Natural killer cell (primary cell): ENCODE measurements around the gene VASN. TPM values are rescaled to one million over a fixed set of nuclear protein-coding genes. Genes with fewer than 3 reads are reported as not detected.

Source experiments
- ATAC-seq, 3 donors: fragments of 150-1000 bp in 2 of 3; fragments of 200-7000 bp in 1 of 3; cut with Tn5 transposase; 1 replicate in 1 of 3; 2 replicates in 2 of 3; pipeline ENCODE4 v1.10.0; 2021; ENCODE audit warnings: mild to moderate bottlenecking in 2 of 3, moderate library complexity in 2 of 3
- DNase-seq, 2 donors: peaks; one replicate each; pipeline versions ENCODE4 v3.0.0 to v3.0.0-alpha.2; 2013 to 2021; ENCODE audit warnings: mixed read lengths in 1 of 2
- H3K27ac ChIP-seq: one replicate; pipeline ENCODE4 v1.5.1; 2013; ENCODE audit warnings: mild to moderate bottlenecking, low read length
- H3K27me3 ChIP-seq: one replicate; pipeline ENCODE4 v1.6.1; 2013; ENCODE audit warnings: low read length; ENCODE audit not compliant: control insufficient read depth, insufficient read depth
- H3K36me3 ChIP-seq: one replicate; pipeline ENCODE4 v1.6.1; 2013; ENCODE audit warnings: low read length; ENCODE audit not compliant: control insufficient read depth, insufficient read depth
- H3K4me1 ChIP-seq: one replicate; pipeline ENCODE4 v1.6.1; 2013; ENCODE audit warnings: low read length; ENCODE audit not compliant: control insufficient read depth, insufficient read depth
- H3K4me3 ChIP-seq: one replicate; pipeline ENCODE4 v1.5.1; 2013; ENCODE audit warnings: low read length
- H3K9me3 ChIP-seq: one replicate; pipeline ENCODE4 v1.6.1; 2013; ENCODE audit warnings: low read length; ENCODE audit not compliant: control insufficient read depth, insufficient read depth
- H3K27ac Mint-ChIP-seq, 2 donors: one replicate each; pipeline ENCODE4 v1.8.0; 2022; ENCODE audit warnings: mild to moderate bottlenecking in 2 of 2, mixed read lengths in 2 of 2, moderate library complexity in 1 of 2
- H3K27me3 Mint-ChIP-seq, 2 donors: one replicate each; pipeline ENCODE4 v1.8.0; 2022; ENCODE audit warnings: low read depth in 2 of 2, mixed read lengths in 2 of 2
- H3K36me3 Mint-ChIP-seq: one replicate; pipeline ENCODE4 v1.8.0; 2022; ENCODE audit warnings: mixed read lengths
- H3K4me1 Mint-ChIP-seq, 2 donors: one replicate each; pipeline ENCODE4 v1.8.0; 2022; ENCODE audit warnings: mixed read lengths in 2 of 2
- H3K4me3 Mint-ChIP-seq: one replicate; pipeline ENCODE4 v1.8.0; 2022; ENCODE audit warnings: mild to moderate bottlenecking, moderate library complexity, mixed read lengths
- H3K9me3 Mint-ChIP-seq, 2 donors: one replicate each; pipeline ENCODE4 v1.8.0; 2022; ENCODE audit warnings: mixed read lengths in 2 of 2
- CTCF ChIP-seq: fragments of 200-600 bp; IDR thresholded peaks from one replicate; pipeline ENCODE4 v1.8.0; 2022; ENCODE audit warnings: antibody characterized with exemption
- WGBS: methylation state at CpG from one replicate; pipeline ENCODE4 v1.1.7; 2013; ENCODE audit warnings: missing lambda C conversion rate; ENCODE audit not compliant: insufficient coverage; 5-methylcytosine and 5-hydroxymethylcytosine counted together
- intact Hi-C: fragments of 100-400 bp; cut with micrococcal nuclease; formaldehyde crosslinking; loops from one replicate; pipeline ENCODE4 v1.14.2; 2022
- total RNA-seq, 4 donors: library from RNA; stranded (reverse); fragments of 120-200 nt in 1 of 4; gene quantifications; one replicate each; pipeline versions ENCODE4 v1.2.3 to v1.2.4, GENCODE V29; 2013 to 2022

VASN gene
- total RNA-seq, 3 donors from 2014 or later (not counting 1 experiment from before 2014, with no cell fraction given), result 0.35 to 0.93 (median 0.78) TPM

GRCh38 chr16:4349332-4349731 is 22.3 kb upstream of the VASN start:
- no peak for TF ChIP-seq CTCF
- intact Hi-C loops, result no loop called here
- H3K36me3 ChIP-seq, result peaks cover 3% of the 10 kb centered on the region
- ATAC-seq (no peak), DNase-seq (no peak)
- Mint-ChIP-seq H3K4me1 (peaks cover 10 to 26% of the 10 kb centered on the region in 2 donors), H3K36me3 (no peaks in the 10 kb centered on the region), H3K9me3 (no peaks in the 10 kb centered on the region), H3K27ac (no peak overlapping the region), H3K27me3 (no peaks in the 10 kb centered on the region), H3K4me3 (peak overlapping the region; percentile 37)
- H3K27ac ChIP-seq, result no peak overlapping the region
- peaks cover 24% of the 10 kb centered on the region for H3K4me1 ChIP-seq
- WGBS, result 98% methylated on average over 5 of the region's 5 CpGs
- H3K4me3 ChIP-seq, result no peak overlapping the region
- no peaks in the 10 kb centered on the region for H3K9me3 ChIP-seq
- no peaks in the 10 kb centered on the region for H3K27me3 ChIP-seq

- intact Hi-C loops, result no loop called here
- DNase-seq (no peak), ATAC-seq (no peak)
- Mint-ChIP-seq H3K27ac (peak overlapping the region; percentile 86 to 89), H3K4me1 (peaks cover 10 to 26% of the 10 kb centered on the region in 2 donors), H3K4me3 (peak overlapping the region; percentile 95), H3K36me3 (no peaks in the 10 kb centered on the region), H3K27me3 (no peaks in the 10 kb centered on the region), H3K9me3 (no peaks in the 10 kb centered on the region)
- Histone ChIP-seq H3K27ac (peak overlapping the region; percentile 75), H3K27me3 (no peaks in the 10 kb centered on the region), H3K36me3 (peaks cover 8% of the 10 kb centered on the region), H3K4me1 (peaks cover 24% of the 10 kb centered on the region), H3K4me3 (peak overlapping the region; percentile 92), H3K9me3 (no peaks in the 10 kb centered on the region)
- no peak for TF ChIP-seq CTCF
- 32% methylated on average over 23 of the region's 24 CpGs for WGBS
Observed at GRCh38 chr16:4350365-4350786, 21.3 kb upstream of the VASN start.

- peak within 1 kb of the TSS; percentile 92 for H3K4me3 ChIP-seq
Observed at GRCh38 chr16:4350787-4351659, 20.6 kb upstream of the VASN start, which contains the start of gene PAM16. PAM16 (minus strand) TSS chr16:4351321; CDS start chr16:4351234, 87 bp downstream.

More at GRCh38 chr16:4350787-4351659, 20.6 kb upstream of the VASN start, which contains the start of gene PAM16:
- peaks cover 10 to 23% of the 10 kb centered on the region in 2 donors for H3K4me1 Mint-ChIP-seq
- H3K27ac Mint-ChIP-seq, result peak within 1 kb of the TSS; percentile 86 to 89
- no peaks in the 10 kb centered on the region for H3K36me3 Mint-ChIP-seq
- H3K27me3 Mint-ChIP-seq, result no peaks in the 10 kb centered on the region
- WGBS, result under 1% methylated on average over 81 of the region's 81 CpGs
- Histone ChIP-seq H3K9me3 (no peaks in the 10 kb centered on the region), H3K27me3 (no peaks in the 10 kb centered on the region), H3K36me3 (peaks cover 8% of the 10 kb centered on the region), H3K27ac (peak within 1 kb of the TSS; percentile 75), H3K4me1 (peaks cover 24% of the 10 kb centered on the region)
- peak; percentile 90 to 96 (median 92) for ATAC-seq
- TF ChIP-seq CTCF, result peak; percentile 11
- H3K9me3 Mint-ChIP-seq, result no peaks in the 10 kb centered on the region
- intact Hi-C loops, result no loop called here
- peak; percentile 98 for DNase-seq
- H3K4me3 Mint-ChIP-seq, result peak within 1 kb of the TSS; percentile 95
